Measurements from ENCODE around the gene SRP19. TPM values are rescaled to one million over a fixed set of nuclear protein-coding genes. Genes with fewer than 3 reads are reported as not detected.
A peak's percentile ranks its signal among the peaks of the same experiment; 100 is the strongest.

The SRP19 gene
- total and polyA plus RNA-seq, 8 donors = 38.5 to 88.2 (median 67.6) TPM

- TF ChIP-seq CTCF (IDR thresholded peaks at IDR 0.05) = no peak
- peaks cover 0 to 4% of the 10 kb centered on the region in 2 donors for H3K27me3 ChIP-seq
- H3K4me1 ChIP-seq = peaks cover 0 to 7% of the 10 kb centered on the region in 2 donors
- no peak overlapping the region for H3K27ac ChIP-seq
- peaks cover 0 to 7% of the 10 kb centered on the region in 2 donors for H3K36me3 ChIP-seq
- DNase-seq (no peak), ATAC-seq (no peak)
- intact Hi-C loops (cut with DNase I) = loop anchor here in 1 of 2 donors (10.0 kb wide), 1 partner anchor 290 kb away; no protein-coding TSS in a partner anchor
- no peaks in the 10 kb centered on the region for H3K9me3 ChIP-seq
- H3K4me3 ChIP-seq = no peak overlapping the region
Observed at GRCh38 chr5:112844489-112844888, 16.6 kb upstream of the SRP19 start.

- intact Hi-C loops (cut with DNase I) = loop anchor here in 1 of 2 donors (10.0 kb wide), 1 partner anchor 292 kb away; no protein-coding TSS in a partner anchor
- Histone ChIP-seq H3K4me3 (no peak overlapping the region), H3K36me3 (no peaks in the 10 kb centered on the region), H3K4me1 (peaks cover 0 to 7% of the 10 kb centered on the region in 2 donors), H3K9me3 (no peaks in the 10 kb centered on the region), H3K27me3 (peaks cover 0 to 6% of the 10 kb centered on the region in 2 donors), H3K27ac (no peak overlapping the region)
- ATAC-seq (no peak), DNase-seq (no peak)
- no peak for TF ChIP-seq CTCF (IDR thresholded peaks at IDR 0.05)
Observed at GRCh38 chr5:112846556-112846955, 14.5 kb upstream of the SRP19 start.

GRCh38 chr5:112847306-112847705 is 13.8 kb upstream of the SRP19 start:
- H3K4me1 ChIP-seq = peaks cover 0 to 7% of the 10 kb centered on the region in 2 donors
- H3K36me3 ChIP-seq = no peaks in the 10 kb centered on the region
- no peak overlapping the region for H3K27ac ChIP-seq
- no peak for ATAC-seq
- no peak for TF ChIP-seq CTCF (IDR thresholded peaks at IDR 0.05)
- H3K4me3 ChIP-seq = no peak overlapping the region
- intact Hi-C loops (cut with DNase I) = loop anchor here in 1 of 2 donors (10.0 kb wide), 1 partner anchor 293 kb away; no protein-coding TSS in a partner anchor
- no peak for DNase-seq
- no peaks in the 10 kb centered on the region for H3K9me3 ChIP-seq
- peaks cover 0 to 6% of the 10 kb centered on the region in 2 donors for H3K27me3 ChIP-seq

GRCh38 chr5:112848116-112848811 is 12.8 kb upstream of the SRP19 start:
- TF ChIP-seq CTCF (IDR thresholded peaks at IDR 0.05) = peak; percentile 43 to 70
- intact Hi-C loops (cut with DNase I) = loop anchor here in 1 of 2 donors (10.0 kb wide), 1 partner anchor 293 kb away; no protein-coding TSS in a partner anchor
- peak in 2 of 4 donors; percentile 22 to 55 for DNase-seq
- no peaks in the 10 kb centered on the region for H3K9me3 ChIP-seq
- H3K27me3 ChIP-seq = peaks cover 0 to 6% of the 10 kb centered on the region in 2 donors
- ATAC-seq = peak; percentile 98
- H3K4me3 ChIP-seq = no peak overlapping the region
- H3K27ac ChIP-seq = no peak overlapping the region
- peaks cover 0 to 7% of the 10 kb centered on the region in 2 donors for H3K4me1 ChIP-seq
- H3K36me3 ChIP-seq = no peaks in the 10 kb centered on the region

- no peak overlapping the region for H3K4me3 ChIP-seq
- peaks cover 0 to 7% of the 10 kb centered on the region in 2 donors for H3K4me1 ChIP-seq
- intact Hi-C loops (cut with DNase I) = loop anchor here in 1 of 2 donors (10.0 kb wide), 1 partner anchor 295 kb away; no protein-coding TSS in a partner anchor
- H3K27me3 ChIP-seq = peaks cover 0 to 6% of the 10 kb centered on the region in 2 donors
- DNase-seq (no peak), ATAC-seq (no peak)
- no peaks in the 10 kb centered on the region for H3K36me3 ChIP-seq
- TF ChIP-seq CTCF (IDR thresholded peaks at IDR 0.05) = no peak
- H3K27ac ChIP-seq = no peak overlapping the region
- H3K9me3 ChIP-seq = no peaks in the 10 kb centered on the region
Observed at GRCh38 chr5:112849912-112850311, 11.2 kb upstream of the SRP19 start.
